HepG2 (cell line): ENCODE measurements around the gene IRX3. TPM values are rescaled to one million over a fixed set of nuclear protein-coding genes. Genes with fewer than 3 reads are reported as not detected.

ENCODE experiments used
- ATF1 ChIP-seq: IDR thresholded peaks from 2 replicates; pipeline ENCODE4 v1.6.1; 2016; ENCODE audit warnings: mild to moderate bottlenecking, control low read depth
- CENPBD1 ChIP-seq: sonication (generic); formaldehyde crosslinking; IDR thresholded peaks from 2 replicates; pipeline ENCODE4 v1.8.0; 2022; ENCODE audit warnings: missing genetic modification reagents, low read depth, mild to moderate bottlenecking, borderline replicate concordance
- GPBP1L1 ChIP-seq: sonication (generic); formaldehyde crosslinking; IDR thresholded peaks from 2 replicates; pipeline ENCODE4 v1.5.0; 2020; ENCODE audit warnings: mild to moderate bottlenecking, missing genetic modification reagents
- HIVEP1 ChIP-seq: sonication (generic); formaldehyde crosslinking; IDR thresholded peaks from 2 replicates; pipeline ENCODE4 v1.4.0; 2020; ENCODE audit warnings: mild to moderate bottlenecking, missing genetic modification reagents
- RFX3 ChIP-seq: IDR thresholded peaks from 2 replicates; pipeline ENCODE4 v1.6.1; 2016; ENCODE audit warnings: missing biosample characterization, missing genetic modification reagents
- SALL1 ChIP-seq: sonication (generic); formaldehyde crosslinking; IDR thresholded peaks from 2 replicates; pipeline ENCODE4 v1.8.0; 2022; ENCODE audit warnings: mild to moderate bottlenecking, missing genetic modification reagents
- SMAD1 ChIP-seq: sonication (generic); formaldehyde crosslinking; IDR thresholded peaks from 2 replicates; pipeline ENCODE4 v1.4.0; 2020; ENCODE audit warnings: missing genetic modification reagents, low read depth, mild to moderate bottlenecking, borderline replicate concordance
- ZBTB10 ChIP-seq: sonication (generic); formaldehyde crosslinking; IDR thresholded peaks from 2 replicates; pipeline ENCODE4 v1.4.0; 2020; ENCODE audit warnings: missing genetic modification reagents, borderline replicate concordance
- ZNF264 ChIP-seq: sonication (generic); formaldehyde crosslinking; IDR thresholded peaks from 2 replicates; pipeline ENCODE4 v1.4.0; 2020; ENCODE audit warnings: missing genetic modification reagents
- ZNF343 ChIP-seq: sonication (generic); formaldehyde crosslinking; IDR thresholded peaks from 2 replicates; pipeline ENCODE4 v1.4.0; 2020; ENCODE audit warnings: mild to moderate bottlenecking, missing genetic modification reagents
- ZNF609 ChIP-seq: sonication (generic); formaldehyde crosslinking; IDR thresholded peaks from 2 replicates; pipeline ENCODE4 v1.4.0; 2020; ENCODE audit warnings: mild to moderate bottlenecking, missing genetic modification reagents, borderline replicate concordance
- ZNF768 ChIP-seq: sonication (generic); formaldehyde crosslinking; IDR thresholded peaks from 2 replicates; pipeline ENCODE4 v1.4.0; 2020; ENCODE audit warnings: missing genetic modification reagents
- ZSCAN25 ChIP-seq: sonication (generic); formaldehyde crosslinking; IDR thresholded peaks from 2 replicates; pipeline ENCODE4 v1.8.0; 2022; ENCODE audit warnings: mild to moderate bottlenecking, missing genetic modification reagents
- polyA plus RNA-seq, 8 experiments: library from polyadenylated mRNA; depleted of rRNA in 3 of 8; stranded (reverse) in 7 of 8; unstranded in 1 of 8; fragments of >200 nt; fragmentation: Illumina TruSeq in 4 of 8; extraction: Trizol in 4 of 8; gene quantifications; 2 replicates each; pipeline versions ENCODE4 v1.2.1 to v1.2.3, GENCODE V29; 2011 to 2016; ENCODE audit warnings: low read depth in 4 of 8, missing spikeins in 1 of 8, mixed read lengths in 1 of 8; ENCODE audit not compliant: insufficient read depth in 1 of 8
- total RNA-seq, 5 experiments: library from RNA; depleted of rRNA; stranded (reverse); fragments of >200 nt; fragmentation: Illumina TruSeq; extraction: Trizol; gene quantifications; 2 replicates each; pipeline ENCODE4 v1.2.3, GENCODE V29; 2016; ENCODE audit warnings: low read depth in 1 of 5
- TF ChIP-seq, protein P1 (sequence below): sonication (generic); formaldehyde crosslinking; conservative IDR thresholded peaks from 2 replicates; pipeline ENCODE4 v1.4.0; 2020; ENCODE audit warnings: missing genetic modification reagents
- TF ChIP-seq, protein P2 (sequence below): sonication (generic); formaldehyde crosslinking; IDR thresholded peaks from 2 replicates; pipeline ENCODE4 v1.5.0; 2020; ENCODE audit warnings: mild to moderate bottlenecking, missing genetic modification reagents, moderate library complexity

The IRX3 gene
- total and polyA plus RNA-seq, 2 of the 13 experiments (the other 11 are each of a cell fraction or from before 2014, with no cell fraction given), result 9.2 to 16.4 TPM

GRCh38 chr16:54287131-54288029, 793 bp upstream of the IRX3 start (continued):
- TF ChIP-seq ZNF609 (CRISPR knock-in tag) (no peak), ATF1 (CRISPR knock-in tag) (no peak), ZNF343 (CRISPR knock-in tag) (no peak), ZSCAN25 (CRISPR knock-in tag) (no peak), ZNF264 (CRISPR knock-in tag) (no peak), HIVEP1 (CRISPR knock-in tag) (no peak), SALL1 (CRISPR knock-in tag) (0 out of 2 replicates have a peak, but pooled peaks have one; percentile 3), RFX3 (CRISPR knock-in tag) (no peak), ZNF768 (CRISPR knock-in tag) (peak; percentile 20; the same call in 1 of the 2 replicates), SMAD1 (CRISPR knock-in tag) (no peak), ZBTB10 (no peak), CENPBD1 (CRISPR knock-in tag) (no peak), GPBP1L1 (CRISPR knock-in tag) (no peak)
- TF ChIP-seq, protein P1, sequence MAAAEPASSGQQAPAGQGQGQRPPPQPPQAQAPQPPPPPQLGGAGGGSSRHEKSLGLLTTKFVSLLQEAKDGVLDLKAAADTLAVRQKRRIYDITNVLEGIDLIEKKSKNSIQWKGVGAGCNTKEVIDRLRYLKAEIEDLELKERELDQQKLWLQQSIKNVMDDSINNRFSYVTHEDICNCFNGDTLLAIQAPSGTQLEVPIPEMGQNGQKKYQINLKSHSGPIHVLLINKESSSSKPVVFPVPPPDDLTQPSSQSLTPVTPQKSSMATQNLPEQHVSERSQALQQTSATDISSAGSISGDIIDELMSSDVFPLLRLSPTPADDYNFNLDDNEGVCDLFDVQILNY (CRISPR knock-in tag), result no peak
- TF ChIP-seq, protein P2, sequence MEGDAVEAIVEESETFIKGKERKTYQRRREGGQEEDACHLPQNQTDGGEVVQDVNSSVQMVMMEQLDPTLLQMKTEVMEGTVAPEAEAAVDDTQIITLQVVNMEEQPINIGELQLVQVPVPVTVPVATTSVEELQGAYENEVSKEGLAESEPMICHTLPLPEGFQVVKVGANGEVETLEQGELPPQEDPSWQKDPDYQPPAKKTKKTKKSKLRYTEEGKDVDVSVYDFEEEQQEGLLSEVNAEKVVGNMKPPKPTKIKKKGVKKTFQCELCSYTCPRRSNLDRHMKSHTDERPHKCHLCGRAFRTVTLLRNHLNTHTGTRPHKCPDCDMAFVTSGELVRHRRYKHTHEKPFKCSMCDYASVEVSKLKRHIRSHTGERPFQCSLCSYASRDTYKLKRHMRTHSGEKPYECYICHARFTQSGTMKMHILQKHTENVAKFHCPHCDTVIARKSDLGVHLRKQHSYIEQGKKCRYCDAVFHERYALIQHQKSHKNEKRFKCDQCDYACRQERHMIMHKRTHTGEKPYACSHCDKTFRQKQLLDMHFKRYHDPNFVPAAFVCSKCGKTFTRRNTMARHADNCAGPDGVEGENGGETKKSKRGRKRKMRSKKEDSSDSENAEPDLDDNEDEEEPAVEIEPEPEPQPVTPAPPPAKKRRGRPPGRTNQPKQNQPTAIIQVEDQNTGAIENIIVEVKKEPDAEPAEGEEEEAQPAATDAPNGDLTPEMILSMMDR (CRISPR knock-in tag), result 0 out of 2 replicates have a peak, but pooled peaks have one; percentile 0
